OCI-LY1 (cell line): Measurements from ENCODE around the gene PSAPL1.

Experiments
- H2AFZ ChIP-seq: fragments of 200-600 bp; sonication (generic), shearing (Covaris generic); 2 replicates; pipeline ENCODE4 v1.6.0; 2014; ENCODE audit warnings: antibody characterized with exemption, mild to moderate bottlenecking, low read length
- H3F3A ChIP-seq: fragments of 200-600 bp; sonication (generic), shearing (Covaris generic); 2 replicates; pipeline ENCODE4 v1.6.0; 2014; ENCODE audit warnings: mild to moderate bottlenecking, antibody characterized with exemption, low read length, moderate library complexity; ENCODE audit not compliant: insufficient read depth
- H3K27ac ChIP-seq: fragments of 200-600 bp; sonication (generic); 2 replicates; pipeline ENCODE4 v1.5.1; 2014; ENCODE audit warnings: low read length, mixed run types, mild to moderate bottlenecking, low read depth; ENCODE audit not compliant: poor library complexity, severe bottlenecking
- H3K27me3 ChIP-seq: fragments of 200-600 bp; sonication (generic); 2 replicates; pipeline ENCODE4 v1.6.0; 2014; ENCODE audit warnings: antibody characterized with exemption, mild to moderate bottlenecking, low read length, moderate library complexity; ENCODE audit not compliant: insufficient read depth
- H3K36me3 ChIP-seq: fragments of 200-600 bp; sonication (generic); 2 replicates; pipeline ENCODE4 v1.6.1; 2014; ENCODE audit warnings: mild to moderate bottlenecking, antibody characterized with exemption, low read length, moderate library complexity, mixed read lengths; ENCODE audit not compliant: insufficient read depth
- H3K4me1 ChIP-seq: fragments of 200-600 bp; sonication (generic); 2 replicates; pipeline ENCODE4 v1.5.1; 2014; ENCODE audit warnings: mild to moderate bottlenecking, low read length, moderate library complexity; ENCODE audit not compliant: insufficient read depth, severe bottlenecking
- H3K4me2 ChIP-seq: fragments of 200-600 bp; sonication (generic), shearing (Covaris generic); 2 replicates; pipeline ENCODE4 v1.6.1; 2014; ENCODE audit warnings: low read length
- H3K4me3 ChIP-seq: fragments of 200-600 bp; sonication (generic); 2 replicates; pipeline ENCODE4 v1.5.1; 2014; ENCODE audit warnings: low read length, low read depth, mild to moderate bottlenecking, mixed read lengths; ENCODE audit not compliant: poor library complexity, severe bottlenecking
- H3K79me2 ChIP-seq: fragments of 200-600 bp; shearing (Covaris generic); 2 replicates; pipeline ENCODE4 v1.6.1; 2016; ENCODE audit warnings: mixed run types, low read length, mixed read lengths; ENCODE audit not compliant: insufficient read depth
- H3K9ac ChIP-seq: fragments of 200-600 bp; sonication (generic), shearing (Covaris generic); 2 replicates; pipeline ENCODE4 v1.6.1; 2014; ENCODE audit warnings: mild to moderate bottlenecking, low read length, mixed read lengths
- H3K9me2 ChIP-seq: fragments of 200-600 bp; sonication (generic), shearing (Covaris generic); 2 replicates; pipeline ENCODE4 v1.6.1; 2014; ENCODE audit warnings: low read depth, mild to moderate bottlenecking, low read length, mixed read lengths
- H3K9me3 ChIP-seq: fragments of 200-600 bp; shearing (Covaris generic); 2 replicates; pipeline ENCODE4 v1.6.1; 2014; ENCODE audit warnings: low read length, mixed read lengths
- H4K20me1 ChIP-seq: fragments of 200-600 bp; sonication (generic), shearing (Covaris generic); 2 replicates; pipeline ENCODE4 v1.6.0; 2016; ENCODE audit warnings: mild to moderate bottlenecking, low read length; ENCODE audit not compliant: insufficient read depth
- EZH2 ChIP-seq: fragments of 200-600 bp; sonication (generic), shearing (Covaris generic); IDR thresholded peaks from 2 replicates; pipeline ENCODE4 v1.8.0; 2017; ENCODE audit warnings: borderline replicate concordance, mixed run types, mild to moderate bottlenecking, antibody characterized with exemption, low read length, moderate library complexity, mixed read lengths
- TF ChIP-seq, protein P1 (sequence below): fragments of 200-600 bp; sonication (generic), shearing (Covaris generic); IDR thresholded peaks from 2 replicates; pipeline ENCODE4 v1.5.1; 2017; ENCODE audit warnings: mild to moderate bottlenecking, antibody characterized with exemption, low read length, moderate library complexity, mixed read lengths

Gene PSAPL1

DNA sequence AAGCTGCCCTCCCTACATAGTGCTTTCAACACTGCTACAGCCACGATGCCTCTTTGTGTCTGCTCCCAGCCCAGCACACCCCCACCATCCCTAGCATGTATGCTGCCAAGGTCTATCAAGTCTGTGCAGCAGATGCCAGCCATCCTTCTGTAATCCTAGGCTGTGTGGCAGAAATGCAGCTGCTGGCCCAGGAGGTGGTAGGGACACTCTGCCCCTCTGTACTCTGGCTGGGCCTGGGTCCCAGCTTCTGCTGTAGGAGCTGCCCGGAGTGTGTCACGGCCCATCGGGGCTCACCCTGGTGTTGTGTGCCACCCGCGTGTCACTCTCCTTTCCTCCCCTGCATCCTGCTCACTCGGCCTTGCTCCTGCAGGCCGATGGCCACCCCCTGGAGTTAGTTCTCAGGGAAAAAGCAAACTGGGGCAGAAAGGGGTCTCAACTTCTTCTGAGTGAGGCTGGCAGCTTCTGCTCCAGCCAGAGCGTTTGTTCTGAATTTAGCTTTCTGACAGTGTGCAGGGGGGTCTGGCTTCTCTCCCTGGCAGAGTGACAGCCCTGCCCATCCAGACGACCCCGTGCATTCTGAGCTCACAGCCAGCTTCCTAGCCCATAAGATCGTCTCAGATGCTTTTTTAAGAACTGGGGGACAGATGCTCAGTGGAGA is 22.7 kb downstream of the PSAPL1 start:
- Histone ChIP-seq H3K9me2 (no peaks in the 10 kb centered on the region), H3K4me1 (no peaks in the 10 kb centered on the region), H4K20me1 (no peaks in the 10 kb centered on the region), H3K27me3 (no peaks in the 10 kb centered on the region), H3K4me2 (no peak overlapping the region), H3K36me3 (no peaks in the 10 kb centered on the region), H3K9ac (no peak overlapping the region), H3K4me3 (no peak overlapping the region), H3K79me2 (no peaks in the 10 kb centered on the region), H3K9me3 (no peaks in the 10 kb centered on the region), H3F3A (no peaks in the 10 kb centered on the region), H3K27ac (no peak overlapping the region), H2AFZ (no peak overlapping the region)
- TF ChIP-seq, protein P1, sequence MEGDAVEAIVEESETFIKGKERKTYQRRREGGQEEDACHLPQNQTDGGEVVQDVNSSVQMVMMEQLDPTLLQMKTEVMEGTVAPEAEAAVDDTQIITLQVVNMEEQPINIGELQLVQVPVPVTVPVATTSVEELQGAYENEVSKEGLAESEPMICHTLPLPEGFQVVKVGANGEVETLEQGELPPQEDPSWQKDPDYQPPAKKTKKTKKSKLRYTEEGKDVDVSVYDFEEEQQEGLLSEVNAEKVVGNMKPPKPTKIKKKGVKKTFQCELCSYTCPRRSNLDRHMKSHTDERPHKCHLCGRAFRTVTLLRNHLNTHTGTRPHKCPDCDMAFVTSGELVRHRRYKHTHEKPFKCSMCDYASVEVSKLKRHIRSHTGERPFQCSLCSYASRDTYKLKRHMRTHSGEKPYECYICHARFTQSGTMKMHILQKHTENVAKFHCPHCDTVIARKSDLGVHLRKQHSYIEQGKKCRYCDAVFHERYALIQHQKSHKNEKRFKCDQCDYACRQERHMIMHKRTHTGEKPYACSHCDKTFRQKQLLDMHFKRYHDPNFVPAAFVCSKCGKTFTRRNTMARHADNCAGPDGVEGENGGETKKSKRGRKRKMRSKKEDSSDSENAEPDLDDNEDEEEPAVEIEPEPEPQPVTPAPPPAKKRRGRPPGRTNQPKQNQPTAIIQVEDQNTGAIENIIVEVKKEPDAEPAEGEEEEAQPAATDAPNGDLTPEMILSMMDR: no peak
- TF ChIP-seq EZH2: no peak

DNA sequence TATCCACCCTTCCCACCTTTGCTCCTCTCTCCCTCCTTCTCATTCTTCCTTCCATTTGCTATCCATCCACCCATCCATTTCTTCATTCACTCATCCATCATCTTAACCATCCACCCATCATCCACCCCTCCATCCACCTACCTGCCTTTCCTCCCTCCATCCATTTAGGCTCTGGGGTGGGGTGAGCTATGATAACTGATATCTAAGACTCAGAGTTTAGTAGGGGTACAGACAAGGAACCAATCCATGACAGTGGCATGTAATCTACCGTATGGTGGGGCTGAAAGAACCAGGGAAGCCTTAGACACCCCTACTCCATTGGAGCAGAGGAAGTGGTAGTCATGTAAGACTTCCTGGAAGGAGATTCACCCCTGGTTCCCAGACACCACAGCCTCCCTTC is 23.2 kb downstream of the PSAPL1 start:
- Histone ChIP-seq H3K9me3 (no peaks in the 10 kb centered on the region), H3F3A (no peaks in the 10 kb centered on the region), H3K4me2 (no peak overlapping the region), H3K36me3 (no peaks in the 10 kb centered on the region), H3K27ac (no peak overlapping the region), H3K79me2 (no peaks in the 10 kb centered on the region), H3K4me3 (no peak overlapping the region), H3K4me1 (no peaks in the 10 kb centered on the region), H2AFZ (no peak overlapping the region), H3K27me3 (no peaks in the 10 kb centered on the region), H4K20me1 (no peaks in the 10 kb centered on the region), H3K9ac (no peak overlapping the region), H3K9me2 (no peaks in the 10 kb centered on the region)
- TF ChIP-seq, protein P1: no peak

DNA sequence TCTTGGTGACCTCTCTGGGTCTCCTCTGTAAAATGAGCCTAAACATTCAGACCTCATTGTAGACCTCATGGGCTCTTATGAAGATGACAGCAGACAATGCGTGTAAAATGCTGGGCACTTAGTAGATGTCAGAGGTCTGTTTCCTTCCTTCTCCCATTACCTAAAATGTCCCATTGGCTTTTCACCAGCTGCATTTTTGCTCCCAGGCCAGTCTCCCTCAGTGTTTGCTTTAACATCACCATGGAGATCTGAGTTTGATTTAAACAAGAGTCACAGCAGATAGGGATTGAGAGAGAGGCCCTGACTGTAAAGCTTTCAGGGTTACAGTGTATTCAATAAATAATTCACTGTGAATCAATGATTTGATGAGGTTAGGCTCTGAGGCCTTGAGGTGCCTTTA is 24.3 kb downstream of the PSAPL1 start:
- Histone ChIP-seq H3K9ac (no peak overlapping the region), H3K9me3 (no peaks in the 10 kb centered on the region), H3K27ac (no peak overlapping the region), H2AFZ (no peak overlapping the region), H3F3A (no peaks in the 10 kb centered on the region), H3K27me3 (no peaks in the 10 kb centered on the region), H3K79me2 (no peaks in the 10 kb centered on the region), H3K4me1 (no peaks in the 10 kb centered on the region), H3K36me3 (no peaks in the 10 kb centered on the region), H3K9me2 (no peaks in the 10 kb centered on the region), H4K20me1 (no peaks in the 10 kb centered on the region), H3K4me2 (no peak overlapping the region), H3K4me3 (no peak overlapping the region)
- no peak for TF ChIP-seq EZH2
- TF ChIP-seq, protein P1: no peak
